HCT116 (cell line): ENCODE data around the gene USP9X. TPM values are rescaled to one million over a fixed set of nuclear protein-coding genes. Genes with fewer than 3 reads are reported as not detected.

ENCODE experiments used
- ATAC-seq: fragments of 200-7000 bp; cut with Tn5 transposase; 2 replicates; pipeline ENCODE4 v1.9.1; 2020; ENCODE audit warnings: mild to moderate bottlenecking, moderate library complexity
- BruUV-seq: library from RNA; stranded (reverse); fragments of 400-500 nt; replicated peaks from 2 replicates; lab custom pipeline; 2021; lab: Mats Ljungman, UMichigan
- CTCF ChIA-PET: fragments of 300-600 bp; sonication (Branson Sonifier 250); formaldehyde crosslinking; loops from one replicate; lab custom pipeline; 2021; ENCODE audit warnings: antibody characterized with exemption; lab: Charles Lee
- POLR2A ChIA-PET: fragments of 300-600, 350-600 bp; sonication (Branson Sonifier 250); formaldehyde crosslinking; loops from one replicate; lab custom pipeline; 2021; ENCODE audit warnings: antibody characterized with exemption; lab: Charles Lee
- RAD21 ChIA-PET, 2 experiments: fragments of 300-600 bp; sonication (Branson Sonifier 250); formaldehyde crosslinking; loops; one replicate each; lab custom pipeline; 2023; ENCODE audit warnings: low total read pairs in 2 of 2; ENCODE audit not compliant: uncharacterized antibody in 2 of 2, unreplicated experiment in 2 of 2, low non-redundant PET in 1 of 2; lab: Charles Lee
- DNase-seq: peaks from one replicate; pipeline ENCODE4 v3.0.0-alpha.2; 2010; ENCODE audit warnings: low read depth, low spot score
- H2AFZ ChIP-seq: fragments of 200-600 bp; shearing (Covaris generic), sonication (generic); 2 replicates; pipeline ENCODE4 v1.6.1; 2017; ENCODE audit warnings: low read depth, mixed run types, mixed read lengths, antibody characterized with exemption, low read length; ENCODE audit not compliant: poor library complexity, severe bottlenecking
- H3K27ac ChIP-seq: 2 replicates; pipeline ENCODE4 v1.5.1; 2012; ENCODE audit warnings: low read depth, low read length
- H3K27me3 ChIP-seq: fragments of 200-600 bp; sonication (generic); 2 replicates; pipeline ENCODE4 v1.6.1; 2016; ENCODE audit warnings: mixed run types, low read length, mixed read lengths; ENCODE audit not compliant: insufficient read depth
- H3K36me3 ChIP-seq, 2 experiments: fragments of 200-500 bp in 1 of 2; fragments of 200-600 bp in 1 of 2; sonication (Bioruptor generic) in 1 of 2; sonication (generic) in 1 of 2; 2 replicates each; pipeline versions ENCODE4 v1.5.1 to v1.6.1; 2014 to 2016; ENCODE audit warnings: low read length in 2 of 2, inconsistent platforms in 1 of 2, mixed read lengths in 1 of 2, mixed run types in 1 of 2; ENCODE audit not compliant: insufficient read depth in 2 of 2, control insufficient read depth in 1 of 2
- H3K4me1 ChIP-seq, 2 experiments: fragments of 200-600 bp in 1 of 2; sonication (generic) in 1 of 2; 2 replicates each; pipeline versions ENCODE4 v1.5.1 to v1.6.1; 2012 to 2017; ENCODE audit warnings: low read length in 2 of 2, inconsistent platforms in 1 of 2, mild to moderate bottlenecking in 1 of 2, mixed read lengths in 1 of 2, mixed run types in 1 of 2, moderate library complexity in 1 of 2; ENCODE audit not compliant: insufficient read depth in 2 of 2, control insufficient read depth in 1 of 2
- H3K4me2 ChIP-seq: fragments of 200-600 bp; sonication (generic); 2 replicates; pipeline ENCODE4 v1.6.1; 2017; ENCODE audit warnings: mixed run types, low read length, mixed read lengths
- H3K4me3 ChIP-seq, 2 experiments: fragments of 200-600 bp in 1 of 2; sonication (generic) in 1 of 2; replicated peaks in 1 of 2; 2 replicates each; pipeline ENCODE4 v1.5.1; 2011 to 2016; ENCODE audit warnings: low read length in 2 of 2, control low read depth in 1 of 2, low read depth in 1 of 2, mild to moderate bottlenecking in 1 of 2, mixed read lengths in 1 of 2, mixed run types in 1 of 2
- H3K79me2 ChIP-seq: fragments of 200-600 bp; sonication (generic); 2 replicates; pipeline ENCODE4 v1.6.1; 2017; ENCODE audit warnings: mild to moderate bottlenecking, mixed run types, low read length, moderate library complexity, mixed read lengths; ENCODE audit not compliant: insufficient read depth
- H3K9ac ChIP-seq: fragments of 200-600 bp; sonication (generic); 2 replicates; pipeline ENCODE4 v1.6.1; 2016; ENCODE audit warnings: low read length, mixed read lengths
- H3K9me2 ChIP-seq: fragments of 200-600 bp; sonication (generic), shearing (Covaris generic); 2 replicates; pipeline ENCODE4 v1.6.1; 2017; ENCODE audit warnings: mixed run types, mild to moderate bottlenecking, moderate library complexity; ENCODE audit not compliant: insufficient read depth
- H3K9me3 ChIP-seq, 2 experiments: fragments of 200-500 bp in 1 of 2; fragments of 200-600 bp in 1 of 2; sonication (Bioruptor generic) in 1 of 2; sonication (generic) in 1 of 2; 2 replicates each; pipeline ENCODE4 v1.6.1; 2014 to 2017; ENCODE audit warnings: low read length in 2 of 2, mixed read lengths in 2 of 2, inconsistent platforms in 1 of 2, low read depth in 1 of 2, mild to moderate bottlenecking in 1 of 2, mixed run types in 1 of 2, moderate library complexity in 1 of 2; ENCODE audit not compliant: control insufficient read depth in 1 of 2, insufficient read depth in 1 of 2
- H4K20me1 ChIP-seq: fragments of 200-600 bp; sonication (generic), shearing (Covaris generic); 2 replicates; pipeline ENCODE4 v1.6.1; 2017; ENCODE audit warnings: mixed run types, mild to moderate bottlenecking, moderate library complexity; ENCODE audit not compliant: insufficient read depth
- ATF3 ChIP-seq: IDR thresholded peaks from 2 replicates; pipeline ENCODE4 v1.6.1; 2012
- CBX3 ChIP-seq: IDR thresholded peaks from 2 replicates; pipeline ENCODE4 v1.6.1; 2012; ENCODE audit warnings: low read depth
- CEBPB ChIP-seq: IDR thresholded peaks from 2 replicates; pipeline ENCODE4 v1.6.1; 2012; ENCODE audit warnings: low read depth
- CTCF ChIP-seq, 3 experiments: fragments of 200-600 bp in 1 of 3; sonication (generic) in 1 of 3; IDR thresholded peaks in 2 of 3; conservative IDR thresholded peaks in 1 of 3; 2 replicates each; pipeline ENCODE4 v1.5.1; 2012 to 2017; ENCODE audit warnings: low read depth in 2 of 3, low read length in 2 of 3, antibody characterized with exemption in 1 of 3, borderline replicate concordance in 1 of 3, control low read depth in 1 of 3, mild to moderate bottlenecking in 1 of 3, mixed read lengths in 1 of 3, mixed run types in 1 of 3, moderate library complexity in 1 of 3; ENCODE audit not compliant: insufficient read depth in 1 of 3
- ELF1 ChIP-seq: IDR thresholded peaks from 2 replicates; pipeline ENCODE4 v1.6.1; 2012; ENCODE audit warnings: low read depth, borderline replicate concordance
- EZH2 ChIP-seq: fragments of 200-600 bp; sonication (generic); IDR thresholded peaks from 2 replicates; pipeline ENCODE4 v1.6.1; 2017; ENCODE audit warnings: antibody characterized with exemption, mixed run types
- POLR2A ChIP-seq: IDR thresholded peaks from 2 replicates; pipeline ENCODE4 v1.7.0; 2011; ENCODE audit warnings: borderline replicate concordance; ENCODE audit not compliant: insufficient read depth, insufficient read length; ENCODE audit errors: extremely low read depth
- POLR2AphosphoS5 ChIP-seq: IDR thresholded peaks from 2 replicates; pipeline ENCODE4 v1.6.1; 2011; ENCODE audit warnings: mild to moderate bottlenecking, low read depth, low read length, moderate library complexity
- RAD21 ChIP-seq: IDR thresholded peaks from 2 replicates; pipeline ENCODE4 v1.6.1; 2012; ENCODE audit warnings: low read depth, mild to moderate bottlenecking
- SIN3A ChIP-seq: IDR thresholded peaks from 2 replicates; pipeline ENCODE4 v1.6.1; 2012; ENCODE audit warnings: low read depth
- SRF ChIP-seq: IDR thresholded peaks from 2 replicates; pipeline ENCODE4 v1.6.1; 2012; ENCODE audit warnings: low read depth
- TCF7L2 ChIP-seq: IDR thresholded peaks from 2 replicates; pipeline ENCODE4 v1.7.0; 2011; ENCODE audit warnings: borderline replicate concordance, inconsistent platforms; ENCODE audit not compliant: insufficient read depth, insufficient read length; ENCODE audit errors: extremely low read depth
- YY1 ChIP-seq: IDR thresholded peaks from 2 replicates; pipeline ENCODE4 v1.6.1; 2011; ENCODE audit warnings: low read length, low read depth, moderate library complexity, mild to moderate bottlenecking; ENCODE audit not compliant: insufficient replicate concordance; ENCODE audit errors: extremely low read depth
- ZBTB33 ChIP-seq: IDR thresholded peaks from 2 replicates; pipeline ENCODE4 v1.6.1; 2011; ENCODE audit warnings: mild to moderate bottlenecking, low read length, moderate library complexity; ENCODE audit not compliant: insufficient replicate concordance; ENCODE audit errors: extremely low read depth
- ZNF274 ChIP-seq: fragments of 200-500 bp; sonication (Bioruptor generic); IDR thresholded peaks from 2 replicates; pipeline ENCODE4 v1.6.1; 2014; ENCODE audit warnings: mild to moderate bottlenecking, low read depth, low read length, inconsistent platforms
- intact Hi-C: fragments of 100-400 bp; cut with micrococcal nuclease; formaldehyde crosslinking; loops from 2 replicates; pipeline ENCODE4 v1.10.0; 2022
- total RNA-seq: library from RNA; stranded (reverse); gene quantifications from one replicate; pipeline ENCODE4 v1.2.1, GENCODE V29; 2021; ENCODE audit not compliant: unreplicated experiment

The USP9X gene
- total RNA-seq, 1 experiment from 2014 or later: 52.4 TPM

- CTCF ChIA-PET: no interaction called here
- BruUV-seq: no TSS peak
- Histone ChIP-seq H3K4me2 (no peak overlapping the region), H3K27ac (no peak overlapping the region), H3K79me2 (no peaks in the 10 kb centered on the region), H3K9me2 (no peaks in the 10 kb centered on the region), H4K20me1 (no peaks in the 10 kb centered on the region), H2AFZ (no peak overlapping the region), H3K4me3 (no peak overlapping the region), H3K4me1 (peaks cover 0 to 7% of the 10 kb centered on the region in 2 experiments; a peak in 2 of 4 replicates), H3K9me3 (no peaks in the 10 kb centered on the region), H3K36me3 (no peaks in the 10 kb centered on the region), H3K27me3 (no peaks in the 10 kb centered on the region), H3K9ac (no peak overlapping the region)
- intact Hi-C loops: loop anchor here (10.0 kb wide), 1 partner anchor 481 kb away; no protein-coding TSS in a partner anchor
- no peak for TF ChIP-seq CTCF (IDR thresholded peaks at IDR 0.05 in 2 of 3, conservative IDR thresholded peaks at IDR 0.05 in 1 of 3; ENCODE audit: borderline replicate concordance in 1 of 3, insufficient read depth in 1 of 3, low read depth in 2 of 3, low read length in 2 of 3)
- TF ChIP-seq RAD21: no peak
- no peak for TF ChIP-seq TCF7L2
- TF ChIP-seq ATF3: no peak
- no peak for TF ChIP-seq ELF1
- no peak for TF ChIP-seq CBX3
- TF ChIP-seq POLR2AphosphoS5: no peak
- TF ChIP-seq ZBTB33: no peak
- no peak for TF ChIP-seq YY1
- no peak for TF ChIP-seq EZH2
- no peak for TF ChIP-seq SRF
- TF ChIP-seq CEBPB: no peak
- no peak for TF ChIP-seq SIN3A
- TF ChIP-seq ZNF274: no peak
- TF ChIP-seq POLR2A: no peak
- ATAC-seq: no peak
- DNase-seq: no peak
- POLR2A ChIA-PET: no interaction called here
- RAD21 ChIA-PET: interaction anchor here in 1 of 2 experiments (0.7 kb wide), 1 partner anchor 696 kb away, joined by 7 read pairs; no protein-coding TSS in a partner anchor
Measured at GRCh38 chrX:41273638-41274037, 188.4 kb downstream of the USP9X start.
